Thoracic aorta (tissue), 2 donors: Measurements from ENCODE around the gene SLC25A11. TPM values are rescaled to one million over a fixed set of nuclear protein-coding genes. Genes with fewer than 3 reads are reported as not detected.

ENCODE experiments used
- ATAC-seq: fragments of 150-250 bp; one replicate; pipeline ENCODE4 v1.8.0; 2017; ENCODE audit warnings: low read depth; ENCODE audit not compliant: insufficient number of reproducible peaks, low FRiP score
- DNase-seq: peaks from one replicate; pipeline ENCODE4 v3.0.0-alpha.2; 2020; ENCODE audit warnings: low spot score
- H3K27ac ChIP-seq, 2 donors: fragments of 200-600 bp; sonication (generic); 1 replicate in 1 of 2; 2 replicates in 1 of 2; pipeline ENCODE4 v1.5.1; 2016; ENCODE audit warnings: mild to moderate bottlenecking in 2 of 2, moderate library complexity in 2 of 2
- H3K27me3 ChIP-seq: fragments of 200-600 bp; sonication (generic); replicated peaks from 2 replicates; pipeline ENCODE4 v1.6.0; 2016; ENCODE audit warnings: mild to moderate bottlenecking; ENCODE audit not compliant: insufficient read depth
- H3K36me3 ChIP-seq: fragments of 200-600 bp; sonication (generic); one replicate; pipeline ENCODE4 v1.5.1; 2016
- H3K4me1 ChIP-seq, 2 donors: fragments of 200-600 bp; sonication (generic); 1 replicate in 1 of 2; 2 replicates in 1 of 2; pipeline versions ENCODE4 v1.5.1 to v1.6.0; 2016; ENCODE audit warnings: low read depth in 2 of 2, mild to moderate bottlenecking in 1 of 2; ENCODE audit not compliant: control insufficient read depth in 1 of 2
- H3K4me3 ChIP-seq: fragments of 200-600 bp; sonication (generic); 2 replicates; pipeline ENCODE4 v1.5.1; 2016; ENCODE audit warnings: mild to moderate bottlenecking
- H3K9me3 ChIP-seq: fragments of 200-600 bp; sonication (generic); 2 replicates; pipeline ENCODE4 v1.5.1; 2016
- total RNA-seq, 2 donors: library from RNA; depleted of rRNA; stranded (reverse); fragments of >200 nt; gene quantifications; one replicate each; pipeline versions ENCODE4 v1.1.0 to v1.2.3, GENCODE V29; 2016
- TF ChIP-seq, protein P1 (sequence below): fragments of 200-600 bp; sonication (generic); IDR thresholded peaks from one replicate; pipeline ENCODE4 v1.5.1; 2019; ENCODE audit warnings: antibody characterized with exemption

The SLC25A11 gene
- total RNA-seq, 2 donors from 2014 or later: 27.0 to 39.7 TPM

DNA sequence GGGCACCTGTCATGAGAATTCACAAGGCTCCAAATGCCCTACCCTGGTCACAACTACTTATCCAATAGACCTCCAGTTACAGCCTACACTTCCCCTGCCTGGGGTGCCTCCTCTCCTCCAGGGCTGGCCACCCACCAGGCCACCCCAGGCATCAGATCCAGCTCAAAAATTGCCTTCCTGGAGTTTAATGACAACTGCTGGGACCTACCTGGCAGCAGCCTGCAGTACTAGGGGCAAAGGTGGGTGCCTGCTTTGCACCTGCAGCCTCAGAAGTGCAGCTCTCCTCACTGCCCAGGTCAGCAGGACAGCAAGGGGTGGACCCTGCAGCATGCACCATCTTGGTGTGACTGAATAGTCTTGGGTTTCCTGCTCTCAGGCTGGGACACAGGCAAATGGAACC, 4.2 kb downstream of the SLC25A11 start:
- DNase-seq (no peak), ATAC-seq (no peak)
- H3K27me3 ChIP-seq: no peaks in the 10 kb centered on the region
- H3K4me3 ChIP-seq: no peak overlapping the region
- peaks cover 19% of the 10 kb centered on the region for H3K36me3 ChIP-seq
- H3K27ac ChIP-seq: no peak overlapping the region
- TF ChIP-seq, protein P1, sequence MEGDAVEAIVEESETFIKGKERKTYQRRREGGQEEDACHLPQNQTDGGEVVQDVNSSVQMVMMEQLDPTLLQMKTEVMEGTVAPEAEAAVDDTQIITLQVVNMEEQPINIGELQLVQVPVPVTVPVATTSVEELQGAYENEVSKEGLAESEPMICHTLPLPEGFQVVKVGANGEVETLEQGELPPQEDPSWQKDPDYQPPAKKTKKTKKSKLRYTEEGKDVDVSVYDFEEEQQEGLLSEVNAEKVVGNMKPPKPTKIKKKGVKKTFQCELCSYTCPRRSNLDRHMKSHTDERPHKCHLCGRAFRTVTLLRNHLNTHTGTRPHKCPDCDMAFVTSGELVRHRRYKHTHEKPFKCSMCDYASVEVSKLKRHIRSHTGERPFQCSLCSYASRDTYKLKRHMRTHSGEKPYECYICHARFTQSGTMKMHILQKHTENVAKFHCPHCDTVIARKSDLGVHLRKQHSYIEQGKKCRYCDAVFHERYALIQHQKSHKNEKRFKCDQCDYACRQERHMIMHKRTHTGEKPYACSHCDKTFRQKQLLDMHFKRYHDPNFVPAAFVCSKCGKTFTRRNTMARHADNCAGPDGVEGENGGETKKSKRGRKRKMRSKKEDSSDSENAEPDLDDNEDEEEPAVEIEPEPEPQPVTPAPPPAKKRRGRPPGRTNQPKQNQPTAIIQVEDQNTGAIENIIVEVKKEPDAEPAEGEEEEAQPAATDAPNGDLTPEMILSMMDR: no peak
- H3K4me1 ChIP-seq: peaks cover 9 to 22% of the 10 kb centered on the region in 2 donors
- H3K9me3 ChIP-seq: no peaks in the 10 kb centered on the region

DNA sequence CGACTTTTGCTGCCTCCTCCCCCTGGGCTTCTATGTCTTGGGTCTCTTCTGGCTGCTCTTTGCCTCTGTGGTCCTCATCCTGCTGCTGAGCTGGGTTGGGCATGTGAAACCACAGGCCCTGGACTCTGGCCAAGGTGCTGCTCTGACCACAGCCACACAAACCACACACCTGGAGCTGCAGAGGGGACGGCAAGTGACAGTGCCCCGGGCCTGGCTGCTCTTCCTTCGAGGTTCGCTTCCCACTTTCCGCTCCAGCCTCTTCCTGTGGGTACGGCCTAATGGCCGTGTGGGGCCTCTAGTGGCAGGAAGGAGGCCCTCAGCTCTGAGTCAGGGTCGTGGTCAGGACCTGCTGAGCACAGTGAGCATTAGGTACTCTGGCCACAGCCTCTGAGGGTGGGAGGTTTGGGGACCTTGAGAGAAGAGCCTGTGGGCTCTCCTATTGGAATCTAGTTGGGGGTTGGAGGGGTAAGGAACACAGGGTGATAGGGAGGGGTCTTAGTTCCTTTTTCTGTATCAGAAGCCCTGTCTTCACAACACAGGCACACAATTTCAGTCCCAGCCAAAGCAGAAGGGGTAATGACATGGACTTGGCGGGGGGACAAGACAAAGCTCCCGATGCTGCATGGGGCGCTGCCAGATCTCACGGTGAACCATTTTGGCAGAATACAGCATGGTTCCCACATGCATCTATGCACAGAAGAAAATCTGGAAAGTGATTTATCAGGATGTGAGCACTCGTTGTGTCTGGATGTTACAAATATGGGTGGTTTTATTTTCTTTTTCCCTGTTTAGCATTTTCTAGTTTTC, 5.5 kb downstream of the SLC25A11 start:
- TF ChIP-seq, protein P1: no peak
- ATAC-seq: no peak

DNA sequence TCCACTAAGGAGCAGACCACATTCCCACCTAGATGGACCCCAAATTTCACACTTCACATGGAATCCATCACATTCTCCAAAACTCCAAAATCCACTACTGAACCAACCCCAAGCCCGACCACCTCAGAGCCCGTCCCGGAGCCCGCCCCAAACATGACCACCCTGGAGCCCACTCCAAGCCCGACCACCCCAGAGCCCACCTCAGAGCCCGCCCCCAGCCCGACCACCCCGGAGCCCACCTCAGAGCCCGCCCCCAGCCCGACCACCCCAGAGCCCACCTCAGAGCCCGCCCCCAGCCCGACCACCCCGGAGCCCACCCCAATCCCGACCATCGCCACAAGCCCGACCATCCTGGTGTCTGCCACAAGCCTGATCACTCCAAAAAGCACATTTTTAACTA, 6.2 kb downstream of the SLC25A11 start:
- Histone ChIP-seq H3K36me3 (peaks cover 19% of the 10 kb centered on the region), H3K27me3 (no peaks in the 10 kb centered on the region), H3K27ac (no peak overlapping the region), H3K4me1 (peaks cover 4 to 15% of the 10 kb centered on the region in 2 donors), H3K4me3 (no peak overlapping the region), H3K9me3 (no peaks in the 10 kb centered on the region)
- ATAC-seq (no peak), DNase-seq (no peak)
- TF ChIP-seq, protein P1: no peak

More for the DNA sequence above, 5.5 kb downstream of the SLC25A11 start:
- Histone ChIP-seq H3K4me3 (no peak overlapping the region), H3K36me3 (peaks cover 19% of the 10 kb centered on the region), H3K27ac (no peak overlapping the region), H3K4me1 (peaks cover 9 to 22% of the 10 kb centered on the region in 2 donors), H3K9me3 (no peaks in the 10 kb centered on the region), H3K27me3 (no peaks in the 10 kb centered on the region)
- DNase-seq: no peak

DNA sequence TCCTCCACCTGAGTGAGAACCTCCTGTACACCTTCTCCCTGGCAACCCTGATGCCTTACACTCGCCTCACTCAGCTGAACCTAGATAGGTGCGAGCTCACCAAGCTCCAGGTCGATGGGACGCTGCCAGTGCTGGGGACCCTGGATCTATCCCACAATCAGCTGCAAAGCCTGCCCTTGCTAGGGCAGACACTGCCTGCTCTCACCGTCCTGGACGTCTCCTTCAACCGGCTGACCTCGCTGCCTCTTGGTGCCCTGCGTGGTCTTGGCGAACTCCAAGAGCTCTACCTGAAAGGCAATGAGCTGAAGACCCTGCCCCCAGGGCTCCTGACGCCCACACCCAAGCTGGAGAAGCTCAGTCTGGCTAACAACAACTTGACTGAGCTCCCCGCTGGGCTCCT, 7.1 kb downstream of the SLC25A11 start:
- no peak for DNase-seq
- peaks cover 0 to 9% of the 10 kb centered on the region in 2 donors for H3K4me1 ChIP-seq
- H3K9me3 ChIP-seq: no peaks in the 10 kb centered on the region
- TF ChIP-seq, protein P1: no peak
- peaks cover 15% of the 10 kb centered on the region for H3K36me3 ChIP-seq
- no peak overlapping the region for H3K4me3 ChIP-seq
- H3K27ac ChIP-seq: no peak overlapping the region
- H3K27me3 ChIP-seq: no peaks in the 10 kb centered on the region
- ATAC-seq: no peak

DNA sequence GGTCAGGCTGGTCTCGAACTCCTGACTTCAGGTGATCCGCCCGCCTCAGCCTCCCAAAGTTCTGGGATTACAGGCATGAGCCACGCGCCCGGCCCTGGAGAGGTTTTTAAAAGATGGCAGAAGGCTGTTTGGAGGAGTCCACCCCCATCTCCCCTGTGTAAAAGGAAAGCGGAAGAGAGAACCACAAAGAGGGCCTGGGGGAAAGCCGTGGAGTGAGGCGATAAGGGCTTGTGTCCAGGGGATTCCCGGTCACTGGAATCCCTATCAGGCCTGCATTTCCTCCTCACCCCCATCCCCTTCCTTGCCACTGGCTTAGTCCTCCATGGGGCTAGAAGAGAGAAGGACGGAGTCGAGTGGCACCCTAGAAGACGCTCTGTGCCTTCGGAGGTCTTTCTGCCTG, 7.9 kb downstream of the SLC25A11 start, which contains the start of gene GP1BA:
GP1BA (plus strand) TSS at position 315 of the 400 bp plus-strand sequence. CDS start 328 bp downstream, outside the sequence.
- Histone ChIP-seq H3K4me3 (no peak within 1 kb of the TSS), H3K27ac (no peak within 1 kb of the TSS), H3K4me1 (peaks cover 0 to 9% of the 10 kb centered on the region in 2 donors), H3K9me3 (no peaks in the 10 kb centered on the region), H3K27me3 (no peaks in the 10 kb centered on the region), H3K36me3 (peaks cover 7% of the 10 kb centered on the region)
- ATAC-seq: no peak
- DNase-seq: no peak
- TF ChIP-seq, protein P1: no peak
